ENCODE results near the gene HOXA6.

The HOXA6 gene

DNA sequence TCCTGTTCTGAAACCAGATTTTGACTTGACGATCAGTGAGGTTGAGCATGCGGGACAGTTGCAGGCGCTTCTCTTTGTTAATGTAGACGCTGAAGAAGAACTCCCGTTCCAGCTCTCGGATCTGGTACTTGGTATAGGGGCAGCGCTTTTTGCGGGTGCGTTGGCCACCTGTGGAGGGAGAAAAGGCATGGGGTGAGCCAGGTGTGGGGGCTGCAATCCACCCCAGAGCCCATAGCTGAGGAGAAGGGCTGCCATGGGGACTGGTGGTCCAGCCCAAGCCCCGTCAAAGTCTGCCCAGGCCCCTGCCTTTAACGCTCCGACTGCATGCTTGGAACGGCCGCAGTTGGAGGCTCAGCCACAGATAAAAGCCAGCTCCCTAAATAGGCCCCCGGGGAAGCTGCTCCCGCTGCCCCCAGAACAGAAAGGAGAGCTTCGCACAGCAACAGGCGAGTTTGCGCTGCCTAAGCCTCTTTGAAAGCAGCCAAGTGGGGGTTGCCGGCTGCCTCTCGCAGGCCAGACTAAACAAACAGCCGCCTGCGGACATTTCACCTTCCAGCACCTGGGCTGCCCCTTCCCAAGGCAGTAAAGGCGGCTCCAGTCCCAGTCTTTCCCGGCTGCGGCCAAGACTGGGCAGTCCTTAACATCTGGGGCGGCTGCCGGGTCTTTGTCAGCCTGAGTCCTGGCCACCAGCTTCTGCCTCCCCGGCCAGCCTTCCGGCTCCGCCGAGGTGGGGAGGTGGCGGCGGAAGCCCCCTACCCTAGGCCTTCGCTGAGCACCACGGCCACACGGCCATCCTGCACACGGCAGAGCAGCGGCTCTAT lies 35.5 kb upstream of the HOXA6 start:
- Histone ChIP-seq H3K36me3 (ENCODE audit: control insufficient read depth, insufficient read depth, low read length) (no peaks in the 10 kb centered on the region), H3K9me3 (ENCODE audit: control insufficient read depth, insufficient read depth, low read length) (no peaks in the 10 kb centered on the region), H3K4me3 (ENCODE audit: low read length) (no peak overlapping the region), H3K27ac (ENCODE audit: low read length) (no peak overlapping the region), H3K27me3 (ENCODE audit: control insufficient read depth, insufficient read depth, low read length) (peaks cover 95% of the 10 kb centered on the region), H3K4me1 (ENCODE audit: control insufficient read depth, insufficient read depth, low read length) (peaks cover 6% of the 10 kb centered on the region)
- no CpG with 5 or more reads among the region's 39 CpGs for WGBS (ENCODE audit: insufficient coverage, insufficient read length)
- DNase-seq (ENCODE audit: low read depth, low spot score), result no peak

- Histone ChIP-seq H3K9me3 (ENCODE audit: control insufficient read depth, insufficient read depth, low read length) (no peaks in the 10 kb centered on the region), H3K4me3 (ENCODE audit: low read length) (no peak overlapping the region), H3K36me3 (ENCODE audit: control insufficient read depth, insufficient read depth, low read length) (no peaks in the 10 kb centered on the region), H3K4me1 (ENCODE audit: control insufficient read depth, insufficient read depth, low read length) (peaks cover 3% of the 10 kb centered on the region), H3K27ac (ENCODE audit: low read length) (no peak overlapping the region), H3K27me3 (ENCODE audit: control insufficient read depth, insufficient read depth, low read length) (peaks cover 95% of the 10 kb centered on the region)
- no CpG with 5 or more reads among the region's 4 CpGs for WGBS (ENCODE audit: insufficient coverage, insufficient read length)
- DNase-seq (ENCODE audit: low read depth, low spot score), result no peak
These were observed 34.8 kb upstream of the HOXA6 start for GRCh38 chr7:27182285-27182841.

- Histone ChIP-seq H3K27me3 (ENCODE audit: control insufficient read depth, insufficient read depth, low read length) (peaks cover 95% of the 10 kb centered on the region), H3K27ac (ENCODE audit: low read length) (no peak overlapping the region), H3K4me3 (ENCODE audit: low read length) (no peak overlapping the region), H3K4me1 (ENCODE audit: control insufficient read depth, insufficient read depth, low read length) (peaks cover 3% of the 10 kb centered on the region), H3K9me3 (ENCODE audit: control insufficient read depth, insufficient read depth, low read length) (no peaks in the 10 kb centered on the region), H3K36me3 (ENCODE audit: control insufficient read depth, insufficient read depth, low read length) (no peaks in the 10 kb centered on the region)
- DNase-seq (ENCODE audit: low read depth, low spot score), result no peak
- WGBS (ENCODE audit: insufficient coverage, insufficient read length), result no CpG with 5 or more reads among the region's 4 CpGs
These were observed 34.3 kb upstream of the HOXA6 start for GRCh38 chr7:27181795-27182275.

DNA sequence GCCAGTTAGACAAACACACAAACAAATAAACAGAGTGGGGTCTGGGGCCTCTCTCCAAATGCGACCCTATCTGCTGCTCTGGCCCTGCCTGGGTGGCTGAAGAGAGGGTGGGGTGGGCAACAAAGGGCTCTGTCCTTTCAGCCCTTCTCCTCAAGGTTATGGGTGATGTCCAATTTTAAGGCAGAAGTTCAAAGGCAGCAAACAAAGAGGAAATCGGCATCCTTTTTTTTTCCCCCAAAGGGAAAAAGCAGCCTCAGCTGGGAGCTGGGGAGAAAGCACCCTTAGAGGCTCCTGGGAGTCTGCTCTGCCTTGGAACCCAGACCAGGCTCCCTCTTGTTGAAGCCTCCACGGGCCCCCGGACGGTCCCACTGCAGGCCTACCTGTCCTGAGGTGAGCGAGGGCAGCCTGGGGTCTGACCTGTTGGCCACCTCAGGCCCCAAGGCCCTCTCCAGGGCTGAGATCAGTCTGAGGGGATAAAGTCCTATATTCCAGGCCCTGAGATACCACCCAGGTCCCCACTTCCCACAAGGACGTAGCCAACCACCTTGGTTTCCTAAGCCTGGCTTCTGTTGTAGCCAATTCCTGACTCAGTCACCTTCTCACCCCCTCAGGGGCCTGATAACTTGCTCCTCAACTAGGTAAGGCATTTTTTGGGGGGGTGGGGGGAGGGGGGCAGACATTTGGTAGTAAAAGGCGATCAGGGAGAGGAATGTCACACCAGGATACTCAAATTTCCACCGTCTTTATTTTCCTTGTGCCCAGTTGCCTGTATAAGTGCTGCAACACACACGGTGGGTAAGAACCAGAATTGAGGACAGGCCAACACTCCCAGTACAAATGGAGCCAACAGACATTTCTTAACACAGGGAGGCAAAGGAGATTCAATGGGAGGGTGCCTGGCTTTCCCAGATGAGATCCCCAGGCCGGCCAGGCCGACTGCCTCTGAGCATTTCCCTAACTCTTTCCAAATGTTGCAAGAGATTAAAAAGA lies 33.2 kb upstream of the HOXA6 start:
- DNase-seq (ENCODE audit: low read depth, low spot score), result no peak
- Histone ChIP-seq H3K36me3 (ENCODE audit: control insufficient read depth, insufficient read depth, low read length) (no peaks in the 10 kb centered on the region), H3K27ac (ENCODE audit: low read length) (no peak overlapping the region), H3K4me1 (ENCODE audit: control insufficient read depth, insufficient read depth, low read length) (peaks cover 3% of the 10 kb centered on the region), H3K9me3 (ENCODE audit: control insufficient read depth, insufficient read depth, low read length) (no peaks in the 10 kb centered on the region), H3K4me3 (ENCODE audit: low read length) (no peak overlapping the region), H3K27me3 (ENCODE audit: control insufficient read depth, insufficient read depth, low read length) (peaks cover 97% of the 10 kb centered on the region)
- WGBS (ENCODE audit: insufficient coverage, insufficient read length), result no CpG with 5 or more reads among the region's 12 CpGs

DNA sequence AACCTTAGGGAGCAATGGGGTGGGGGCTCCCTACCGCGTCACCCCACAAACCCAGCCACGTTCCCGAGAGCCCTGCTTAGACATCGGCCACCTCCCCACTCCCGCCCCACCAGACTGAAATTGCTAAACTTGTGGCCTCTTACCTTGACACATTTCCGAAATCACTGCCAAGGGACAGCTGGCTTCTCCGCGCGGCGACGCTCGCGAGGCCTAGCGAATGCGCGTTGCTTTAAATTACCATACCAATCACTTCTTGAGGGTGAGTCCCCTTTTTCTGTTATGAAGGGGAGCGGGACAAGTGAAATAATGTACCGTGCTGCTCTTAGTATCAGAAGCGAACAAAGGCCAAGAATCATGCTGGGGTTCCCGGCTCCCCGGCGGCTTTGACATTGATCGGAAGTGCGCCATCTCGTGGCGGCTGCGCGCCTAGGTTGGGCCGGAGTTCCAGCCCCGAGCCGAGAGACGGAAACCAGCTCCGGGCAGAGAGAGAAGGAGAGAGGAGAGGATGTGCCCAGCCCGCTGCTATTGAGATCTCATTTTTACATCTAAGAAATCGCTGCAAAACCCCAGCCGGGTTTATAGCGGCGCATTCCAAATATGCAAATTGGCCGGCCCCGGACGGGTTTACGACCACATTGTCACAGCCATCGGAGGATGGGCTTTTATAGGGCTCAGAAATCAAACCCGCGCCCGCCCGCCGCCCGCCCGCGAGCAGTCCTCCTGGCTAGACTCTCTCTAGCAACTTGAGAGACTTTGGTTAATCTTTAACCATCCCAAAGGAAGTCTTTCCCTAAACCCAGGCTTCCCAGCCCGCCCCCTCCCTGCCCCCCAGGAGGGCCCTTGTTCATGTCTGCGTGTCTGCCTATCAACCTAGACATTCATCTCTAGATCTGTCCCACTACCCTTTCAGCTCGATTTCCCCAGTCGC lies 32.2 kb upstream of the HOXA6 start:
- H3K27me3 ChIP-seq (ENCODE audit: control insufficient read depth, insufficient read depth, low read length), result peaks cover 97% of the 10 kb centered on the region
- no peak overlapping the region for H3K4me3 ChIP-seq (ENCODE audit: low read length)
- H3K27ac ChIP-seq (ENCODE audit: low read length), result no peak overlapping the region
- H3K9me3 ChIP-seq (ENCODE audit: control insufficient read depth, insufficient read depth, low read length), result no peaks in the 10 kb centered on the region
- H3K36me3 ChIP-seq (ENCODE audit: control insufficient read depth, insufficient read depth, low read length), result no peaks in the 10 kb centered on the region
- no CpG with 5 or more reads among the region's 56 CpGs for WGBS (ENCODE audit: insufficient coverage, insufficient read length)
- H3K4me1 ChIP-seq (ENCODE audit: control insufficient read depth, insufficient read depth, low read length), result peaks cover 1% of the 10 kb centered on the region; the same call in 1 of the 2 replicates
- DNase-seq (ENCODE audit: low read depth, low spot score), result no peak

DNA sequence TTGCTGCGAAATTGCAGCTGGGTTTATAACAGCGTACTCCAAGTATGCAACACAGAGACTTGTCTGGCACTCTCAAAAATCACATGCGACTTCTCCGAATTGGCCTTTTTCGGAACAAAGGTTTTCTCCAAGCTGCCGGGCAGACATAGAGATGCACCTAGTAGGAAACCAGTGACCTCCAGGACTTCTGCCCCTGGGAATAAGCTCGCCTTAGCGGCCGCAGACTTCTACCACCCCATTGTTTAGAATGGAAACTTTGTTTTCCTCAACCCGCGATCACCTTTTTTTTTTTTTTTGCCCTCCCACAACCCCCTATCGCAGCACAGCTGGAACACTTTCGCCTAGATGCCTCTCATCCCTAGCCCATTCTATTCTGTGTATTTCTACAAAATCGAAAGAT lies 31.5 kb upstream of the HOXA6 start:
- Histone ChIP-seq H3K4me1 (ENCODE audit: control insufficient read depth, insufficient read depth, low read length) (peaks cover 1% of the 10 kb centered on the region; the same call in 1 of the 2 replicates), H3K27ac (ENCODE audit: low read length) (no peak overlapping the region), H3K9me3 (ENCODE audit: control insufficient read depth, insufficient read depth, low read length) (no peaks in the 10 kb centered on the region), H3K4me3 (ENCODE audit: low read length) (no peak overlapping the region), H3K27me3 (ENCODE audit: control insufficient read depth, insufficient read depth, low read length) (peaks cover 98% of the 10 kb centered on the region), H3K36me3 (ENCODE audit: control insufficient read depth, insufficient read depth, low read length) (no peaks in the 10 kb centered on the region)
- WGBS (ENCODE audit: insufficient coverage, insufficient read length), result no CpG with 5 or more reads among the region's 14 CpGs
- no peak for DNase-seq (ENCODE audit: low read depth, low spot score)

DNA sequence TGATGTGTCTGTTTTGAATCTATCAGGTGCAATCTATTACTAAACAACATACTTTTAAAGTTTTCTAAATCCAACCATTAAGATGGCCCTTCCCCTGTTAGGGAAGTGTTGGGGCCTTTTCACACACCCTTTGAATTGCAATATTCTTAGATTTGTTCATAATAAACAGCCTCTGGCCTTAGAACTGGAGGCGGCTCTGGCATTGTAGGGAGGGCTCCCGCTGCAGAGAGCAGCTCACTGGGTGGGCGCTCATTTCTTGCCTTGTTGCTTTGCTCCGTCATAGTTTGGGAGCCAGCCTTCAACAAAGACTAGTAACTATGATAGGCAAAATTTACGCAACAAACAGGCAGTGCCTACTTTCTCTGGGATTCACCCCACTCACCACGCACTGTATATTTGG lies 30.8 kb upstream of the HOXA6 start:
- H3K36me3 ChIP-seq (ENCODE audit: control insufficient read depth, insufficient read depth, low read length), result no peaks in the 10 kb centered on the region
- no peak for DNase-seq (ENCODE audit: low read depth, low spot score)
- H3K27me3 ChIP-seq (ENCODE audit: control insufficient read depth, insufficient read depth, low read length), result peaks cover 98% of the 10 kb centered on the region
- no peaks in the 10 kb centered on the region for H3K9me3 ChIP-seq (ENCODE audit: control insufficient read depth, insufficient read depth, low read length)
- no peak overlapping the region for H3K4me3 ChIP-seq (ENCODE audit: low read length)
- H3K4me1 ChIP-seq (ENCODE audit: control insufficient read depth, insufficient read depth, low read length), result peaks cover 2% of the 10 kb centered on the region; the same call in 1 of the 2 replicates
- WGBS (ENCODE audit: insufficient coverage, insufficient read length), result no CpG with 5 or more reads among the region's 6 CpGs
- H3K27ac ChIP-seq (ENCODE audit: low read length), result no peak overlapping the region

GRCh38 chr7:27177795-27178320 lies 30.3 kb upstream of the HOXA6 start:
- Histone ChIP-seq H3K4me3 (ENCODE audit: low read length) (no peak overlapping the region), H3K27ac (ENCODE audit: low read length) (no peak overlapping the region), H3K27me3 (ENCODE audit: control insufficient read depth, insufficient read depth, low read length) (peaks cover 98% of the 10 kb centered on the region), H3K9me3 (ENCODE audit: control insufficient read depth, insufficient read depth, low read length) (no peaks in the 10 kb centered on the region), H3K36me3 (ENCODE audit: control insufficient read depth, insufficient read depth, low read length) (no peaks in the 10 kb centered on the region), H3K4me1 (ENCODE audit: control insufficient read depth, insufficient read depth, low read length) (peaks cover 4% of the 10 kb centered on the region; the same call in 1 of the 2 replicates)
- no peak for DNase-seq (ENCODE audit: low read depth, low spot score)
- no CpG with 5 or more reads among the region's 5 CpGs for WGBS (ENCODE audit: insufficient coverage, insufficient read length)

DNA sequence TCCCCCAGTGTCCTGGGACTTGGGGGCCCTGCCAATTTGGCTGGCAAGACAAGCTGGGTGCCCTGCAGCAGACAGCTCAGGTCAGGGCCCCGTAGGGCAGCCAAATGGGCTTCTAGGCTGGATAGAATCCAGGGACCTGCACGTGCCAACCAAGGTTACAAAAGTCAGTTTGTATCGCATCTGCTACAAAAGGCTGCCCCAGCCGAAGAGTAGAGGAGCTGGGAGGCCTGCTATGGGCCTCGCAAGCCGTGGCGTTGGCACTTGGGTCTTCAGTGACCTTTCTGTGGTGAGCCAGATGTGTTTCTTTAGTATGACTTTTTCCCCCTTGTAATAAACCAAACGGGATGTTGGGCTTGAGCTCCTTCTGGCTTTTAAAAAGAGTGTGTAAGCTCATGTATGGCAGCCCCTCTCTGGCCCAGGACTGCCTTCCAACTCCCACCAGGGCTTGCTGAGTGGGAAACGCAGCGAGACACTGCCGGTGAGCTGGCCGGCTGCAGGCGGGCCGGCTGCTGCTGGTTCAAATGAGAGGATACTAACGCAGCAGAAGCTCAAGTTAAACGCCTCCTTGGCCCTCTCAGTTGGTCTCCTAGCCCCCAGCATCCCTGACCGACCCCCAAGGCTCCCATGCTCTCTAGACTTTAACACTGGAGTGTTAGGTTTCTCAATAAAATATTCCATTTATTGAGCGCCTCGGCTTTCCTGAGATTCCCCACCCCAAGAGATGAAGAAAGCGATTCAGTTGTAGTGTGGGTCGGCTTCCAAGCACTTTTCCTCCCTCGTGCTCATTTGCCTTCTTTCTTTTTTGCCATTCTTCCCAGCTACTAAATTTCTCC lies 29.6 kb upstream of the HOXA6 start:
- no CpG with 5 or more reads among the region's 22 CpGs for WGBS (ENCODE audit: insufficient coverage, insufficient read length)
- Histone ChIP-seq H3K27me3 (ENCODE audit: control insufficient read depth, insufficient read depth, low read length) (peaks cover 98% of the 10 kb centered on the region), H3K4me1 (ENCODE audit: control insufficient read depth, insufficient read depth, low read length) (peaks cover 4% of the 10 kb centered on the region; the same call in 1 of the 2 replicates), H3K4me3 (ENCODE audit: low read length) (no peak overlapping the region), H3K9me3 (ENCODE audit: control insufficient read depth, insufficient read depth, low read length) (no peaks in the 10 kb centered on the region), H3K36me3 (ENCODE audit: control insufficient read depth, insufficient read depth, low read length) (no peaks in the 10 kb centered on the region), H3K27ac (ENCODE audit: low read length) (no peak overlapping the region)
- DNase-seq (ENCODE audit: low read depth, low spot score), result no peak
